Measurements from ENCODE around the gene OR6K2.

OR6K2 gene

DNA sequence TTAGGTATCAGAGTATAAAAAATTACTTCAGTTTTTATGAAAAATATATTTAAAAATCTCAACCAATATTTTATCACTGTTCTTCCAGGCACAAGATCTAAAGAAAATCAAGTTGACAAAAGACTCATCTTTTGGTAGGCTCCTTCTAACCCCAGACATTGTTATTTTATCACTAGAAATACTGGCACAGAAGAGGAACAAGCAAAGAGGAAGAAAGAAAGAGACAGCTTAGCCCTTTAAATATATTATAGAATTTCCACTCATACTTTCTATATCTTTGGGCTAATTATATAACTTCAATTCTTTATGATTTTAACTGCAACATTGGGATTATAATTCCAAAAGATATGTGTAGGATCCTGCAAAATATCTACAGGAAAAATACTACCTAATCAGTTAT, 46.4 kb downstream of the OR6K2 start:
- no peak for DNase-seq
- peaks cover 9% of the 10 kb centered on the region for H3K27me3 Mint-ChIP-seq (ENCODE audit: low read depth, poor library complexity)
- no peaks in the 10 kb centered on the region for H3K36me3 Mint-ChIP-seq (ENCODE audit: low read depth)
- H3K27ac Mint-ChIP-seq, result no peak overlapping the region
- no peak overlapping the region for H3K4me3 Mint-ChIP-seq
- H3K4me1 Mint-ChIP-seq, result peaks cover 17% of the 10 kb centered on the region
- no peaks in the 10 kb centered on the region for H3K9me3 Mint-ChIP-seq
- no peak for TF ChIP-seq CTCF (IDR thresholded peaks at IDR 0.05)

GRCh38 chr1:158652721-158653334, 47.6 kb downstream of the OR6K2 start:
- Mint-ChIP-seq H3K27ac (no peak overlapping the region), H3K4me1 (peaks cover 17% of the 10 kb centered on the region), H3K4me3 (no peak overlapping the region), H3K9me3 (no peaks in the 10 kb centered on the region), H3K27me3 (ENCODE audit: low read depth, poor library complexity) (peaks cover 13% of the 10 kb centered on the region), H3K36me3 (ENCODE audit: low read depth) (no peaks in the 10 kb centered on the region)
- TF ChIP-seq CTCF (IDR thresholded peaks at IDR 0.05), result no peak
- DNase-seq, result no peak
